HepG2 (cell line): Measurements from ENCODE around the gene TMEM270. TPM values are rescaled to one million over a fixed set of nuclear protein-coding genes. Genes with fewer than 3 reads are reported as not detected.
"Not testable (repeated sequence)": the region's sequence is repeated elsewhere in the genome, so short reads cannot be mapped to it uniquely, and the experiment has no call there.

Source experiments
- ATAC-seq: fragments of 200-7000 bp; cut with Tn5 transposase; 3 replicates; pipeline ENCODE4 v1.9.1; 2020; ENCODE audit warnings: mild to moderate bottlenecking, moderate library complexity
- BruUV-seq: library from RNA; stranded (reverse); fragments of 400-500 nt; replicated peaks from 2 replicates; lab custom pipeline; 2021; lab: Mats Ljungman, UMichigan
- CTCF ChIA-PET: fragments of 300-600 bp; formaldehyde crosslinking; extraction: SDS; loops from one replicate; lab custom pipeline; 2021; ENCODE audit warnings: low total read pairs, inconsistent platforms, low intra/inter-chr PET ratio; lab: Yijun Ruan, JAX
- POLR2A ChIA-PET: fragments of 350-600 bp; sonication (Branson Sonifier 250); formaldehyde crosslinking; loops from one replicate; lab custom pipeline; 2020; ENCODE audit warnings: antibody characterized with exemption, inconsistent platforms; lab: Yijun Ruan, JAX
- DNase-seq: peaks from one replicate; pipeline ENCODE4 v3.0.0-alpha.2; 2015; ENCODE audit warnings: low spot score
- FAIRE-seq: peaks from 3 replicates; lab custom pipeline; 2011; peaks lifted over from hg19 to GRCh38; lab: Jason Lieb, UNC
- H2AFZ ChIP-seq: one replicate; pipeline ENCODE4 v1.6.1; 2011; ENCODE audit warnings: low read length, inconsistent platforms
- H3K27ac ChIP-seq: fragments of 300-600 bp; 3 replicates; pipeline ENCODE4 v1.8.0; 2011; ENCODE audit warnings: mixed run types, mild to moderate bottlenecking, mixed read lengths, low read length, inconsistent platforms; ENCODE audit not compliant: insufficient read depth; ENCODE audit errors: extremely low read length
- H3K27me3 ChIP-seq, 2 experiments: fragments of 200-600 bp in 1 of 2; 2 replicates in 1 of 2; 3 replicates in 1 of 2; pipeline versions ENCODE4 v1.6.0 to v1.8.0; 2011; ENCODE audit warnings: low read length in 2 of 2, mild to moderate bottlenecking in 2 of 2, moderate library complexity in 2 of 2, inconsistent platforms in 1 of 2; ENCODE audit not compliant: insufficient read depth in 2 of 2, control insufficient read depth in 1 of 2
- H3K36me3 ChIP-seq, 2 experiments: fragments of 200-600 bp in 1 of 2; replicated peaks in 1 of 2; 2 replicates in 1 of 2; 3 replicates in 1 of 2; pipeline versions ENCODE4 v1.5.1 to v1.8.0; 2011; ENCODE audit warnings: low read length in 2 of 2, inconsistent platforms in 1 of 2; ENCODE audit not compliant: insufficient read depth in 2 of 2, control insufficient read depth in 1 of 2
- H3K4me1 ChIP-seq: 2 replicates; pipeline ENCODE4 v1.5.1; 2012; ENCODE audit warnings: low read length, inconsistent platforms; ENCODE audit not compliant: insufficient read depth
- H3K4me2 ChIP-seq: 2 replicates; pipeline ENCODE4 v1.6.0; 2011; ENCODE audit warnings: low read depth, low read length, inconsistent platforms
- H3K4me3 ChIP-seq, 3 experiments: fragments of 200-600 bp in 1 of 3; sonication (generic), shearing (Covaris generic) in 1 of 3; replicated peaks in 1 of 3; 2 replicates each; pipeline ENCODE4 v1.5.1; 2011 to 2016; ENCODE audit warnings: low read length in 3 of 3, inconsistent platforms in 2 of 3, low read depth in 2 of 3, mild to moderate bottlenecking in 2 of 3, control low read depth in 1 of 3, mixed read lengths in 1 of 3; ENCODE audit not compliant: insufficient read depth in 1 of 3
- H3K79me2 ChIP-seq: one replicate; pipeline ENCODE4 v1.6.1; 2011; ENCODE audit warnings: low read length, inconsistent platforms; ENCODE audit not compliant: insufficient read depth
- H3K9ac ChIP-seq: 2 replicates; pipeline ENCODE4 v1.6.0; 2011; ENCODE audit warnings: mild to moderate bottlenecking, low read depth, low read length, inconsistent platforms; ENCODE audit not compliant: insufficient read depth
- H3K9me3 ChIP-seq: 2 replicates; pipeline ENCODE4 v1.5.1; 2012; ENCODE audit warnings: mild to moderate bottlenecking, low read length
- H4K20me1 ChIP-seq: 2 replicates; pipeline ENCODE4 v1.6.0; 2011; ENCODE audit warnings: inconsistent platforms, mild to moderate bottlenecking, low read length, moderate library complexity; ENCODE audit not compliant: insufficient read depth
- ARNT ChIP-seq: fragments of 450-650 bp; IDR thresholded peaks from 2 replicates; pipeline ENCODE4 v1.6.1; 2017
- CEBPG ChIP-seq: IDR thresholded peaks from 2 replicates; pipeline ENCODE4 v1.6.1; 2016
- FOXP1 ChIP-seq, 2 experiments: fragments of 450-650 bp in 1 of 2; IDR thresholded peaks; 2 replicates each; pipeline ENCODE4 v1.6.1; 2017 to 2018; ENCODE audit warnings: antibody characterized with exemption in 1 of 2
- GABPA ChIP-seq, 2 experiments: IDR thresholded peaks; 2 replicates each; pipeline ENCODE4 v1.6.1; 2011 to 2016; ENCODE audit warnings: low read depth in 2 of 2, low read length in 1 of 2, missing biosample characterization in 1 of 2, missing genetic modification characterization in 1 of 2
- IKZF5 ChIP-seq: IDR thresholded peaks from 2 replicates; pipeline ENCODE4 v1.6.1; 2018; ENCODE audit warnings: missing genetic modification reagents, mild to moderate bottlenecking, missing compliant biosample characterization
- KMT2A ChIP-seq: sonication (generic); formaldehyde crosslinking; IDR thresholded peaks from 2 replicates; pipeline ENCODE4 v1.4.0; 2020; ENCODE audit warnings: missing genetic modification reagents
- LCORL ChIP-seq, 2 experiments: fragments of 450-650 bp in 1 of 2; sonication (generic) in 1 of 2; formaldehyde crosslinking in 1 of 2; IDR thresholded peaks; 2 replicates each; pipeline versions ENCODE4 v1.5.0 to v1.6.1; 2017 to 2020; ENCODE audit warnings: antibody characterized with exemption in 1 of 2, missing genetic modification reagents in 1 of 2
- NRL ChIP-seq: sonication (generic); formaldehyde crosslinking; IDR thresholded peaks from 2 replicates; pipeline ENCODE4 v1.5.0; 2020; ENCODE audit warnings: missing genetic modification reagents, mild to moderate bottlenecking, moderate library complexity, borderline replicate concordance
- SAFB2 ChIP-seq: sonication (generic); formaldehyde crosslinking; IDR thresholded peaks from 2 replicates; pipeline ENCODE4 v1.5.1; 2020; ENCODE audit warnings: missing genetic modification reagents, low read depth, mild to moderate bottlenecking, borderline replicate concordance
- SOX6 ChIP-seq, 2 experiments: fragments of 450-650 bp in 1 of 2; sonication (generic) in 1 of 2; formaldehyde crosslinking in 1 of 2; IDR thresholded peaks; 2 replicates each; pipeline versions ENCODE4 v1.4.0 to v1.6.1; 2017 to 2020; ENCODE audit warnings: antibody characterized with exemption in 1 of 2, mild to moderate bottlenecking in 1 of 2, missing genetic modification reagents in 1 of 2
- TCF7 ChIP-seq: sonication (generic); IDR thresholded peaks from 2 replicates; pipeline ENCODE4 v1.6.1; 2016; ENCODE audit warnings: antibody characterized with exemption, low read depth
- YEATS4 ChIP-seq: sonication (generic); formaldehyde crosslinking; IDR thresholded peaks from 2 replicates; pipeline ENCODE4 v1.4.0; 2020; ENCODE audit warnings: missing genetic modification reagents, borderline replicate concordance
- ZKSCAN8 ChIP-seq: IDR thresholded peaks from 2 replicates; pipeline ENCODE4 v1.6.1; 2016; ENCODE audit warnings: borderline replicate concordance, missing genetic modification reagents, missing compliant biosample characterization
- ZNF138 ChIP-seq: sonication (generic); formaldehyde crosslinking; IDR thresholded peaks from 2 replicates; pipeline ENCODE4 v1.5.0; 2020; ENCODE audit warnings: mild to moderate bottlenecking, low read depth, missing genetic modification reagents
- ZNF331 ChIP-seq: sonication (generic); formaldehyde crosslinking; IDR thresholded peaks from 2 replicates; pipeline ENCODE4 v1.4.0; 2020; ENCODE audit warnings: missing genetic modification reagents
- ZNF607 ChIP-seq: sonication (generic); formaldehyde crosslinking; IDR thresholded peaks from 2 replicates; pipeline ENCODE4 v1.5.1; 2020; ENCODE audit warnings: missing genetic modification reagents, mild to moderate bottlenecking, borderline replicate concordance
- ZNF816 ChIP-seq: sonication (generic); formaldehyde crosslinking; IDR thresholded peaks from 2 replicates; pipeline ENCODE4 v1.8.0; 2022; ENCODE audit warnings: missing genetic modification reagents, mild to moderate bottlenecking, borderline replicate concordance
- ZSCAN20 ChIP-seq: sonication (generic); formaldehyde crosslinking; IDR thresholded peaks from 2 replicates; pipeline ENCODE4 v1.4.0; 2020; ENCODE audit warnings: missing genetic modification reagents, mild to moderate bottlenecking, borderline replicate concordance
- WGBS: methylation state at CpG from one replicate; pipeline ENCODE4 v1.1.6; 2017; ENCODE audit warnings: low lambda C conversion rate; 5-methylcytosine and 5-hydroxymethylcytosine counted together
- in situ Hi-C: cut with HindIII; loops from 2 replicates; pipeline ENCODE4 v1.10.0; 2017; ENCODE audit warnings: low pct_unique_long_range_greater_than_20kb; ENCODE audit not compliant: extremely low pct_ligation_motif_present
- intact Hi-C: fragments of 100-400 bp; cut with micrococcal nuclease; formaldehyde crosslinking; loops from one replicate; pipeline ENCODE4 v1.10.0; 2022; ENCODE audit not compliant: unreplicated experiment
- polyA plus RNA-seq, 8 experiments: library from polyadenylated mRNA; depleted of rRNA in 3 of 8; stranded (reverse) in 7 of 8; unstranded in 1 of 8; fragments of >200 nt; fragmentation: Illumina TruSeq in 4 of 8; extraction: Trizol in 4 of 8; gene quantifications; 2 replicates each; pipeline versions ENCODE4 v1.2.1 to v1.2.3, GENCODE V29; 2011 to 2016; ENCODE audit warnings: low read depth in 4 of 8, missing spikeins in 1 of 8, mixed read lengths in 1 of 8; ENCODE audit not compliant: insufficient read depth in 1 of 8
- total RNA-seq, 5 experiments: library from RNA; depleted of rRNA; stranded (reverse); fragments of >200 nt; fragmentation: Illumina TruSeq; extraction: Trizol; gene quantifications; 2 replicates each; pipeline ENCODE4 v1.2.3, GENCODE V29; 2016; ENCODE audit warnings: low read depth in 1 of 5

The TMEM270 gene
- total and polyA plus RNA-seq, 2 of the 13 experiments (the other 11 are each of a cell fraction or from before 2014, with no cell fraction given): not detected

- ATAC-seq (no peak), FAIRE-seq (no peak), DNase-seq (no peak)
- Histone ChIP-seq H3K27me3 (no peaks in the 10 kb centered on the region; a peak in 1 of 5 replicates), H3K79me2 (peaks cover 12% of the 10 kb centered on the region), H3K36me3 (no peaks in the 10 kb centered on the region), H3K4me1 (peaks cover 55% of the 10 kb centered on the region), H3K27ac (no peak overlapping the region), H3K9me3 (no peaks in the 10 kb centered on the region), H3K4me3 (no peak overlapping the region), H4K20me1 (no peaks in the 10 kb centered on the region), H2AFZ (no peak overlapping the region), H3K9ac (no peak overlapping the region), H3K4me2 (no peak overlapping the region)
- ChIA-PET POLR2A (interaction anchor here (5.5 kb wide), 1 partner anchor 7 kb away, joined by 55 read pairs; the partner anchor contains the start of gene METTL27), CTCF (no interaction called here)
- no TSS peak for BruUV-seq
- intact Hi-C loops: no loop called here
- in situ Hi-C loops: no loop called here
- 100% methylated on average over 10 of the region's 11 CpGs for WGBS
- TF ChIP-seq ZNF607 (no peak), GABPA (IDR thresholded peaks at IDR 0.05; ENCODE audit: low read depth, low read length) (no peak), GABPA (CRISPR knock-in tag; IDR thresholded peaks at IDR 0.05; ENCODE audit: low read depth) (no peak), CEBPG (CRISPR knock-in tag) (no peak), SAFB2 (no peak), NRL (no peak), ZKSCAN8 (CRISPR knock-in tag) (no peak), ZNF816 (CRISPR knock-in tag) (no peak), TCF7 (no peak), FOXP1 (IDR thresholded peaks at IDR 0.05) (no peak), FOXP1 (CRISPR knock-in tag; IDR thresholded peaks at IDR 0.05) (no peak), LCORL (IDR thresholded peaks at IDR 0.05) (no peak), LCORL (CRISPR knock-in tag; IDR thresholded peaks at IDR 0.05) (no peak), ZNF138 (no peak), KMT2A (CRISPR knock-in tag) (no peak), IKZF5 (CRISPR knock-in tag) (no peak), SOX6 (IDR thresholded peaks at IDR 0.05) (no peak), SOX6 (CRISPR knock-in tag; IDR thresholded peaks at IDR 0.05) (no peak), YEATS4 (no peak), ARNT (no peak), ZSCAN20 (CRISPR knock-in tag) (no peak), ZNF331 (CRISPR knock-in tag) (no peak)
Measured at GRCh38 chr7:73834626-73835191, 26.2 kb upstream of the TMEM270 start.

- H3K9ac ChIP-seq, intact Hi-C loops, H4K20me1 ChIP-seq, FAIRE-seq, POLR2A ChIA-PET, H2AFZ ChIP-seq, in situ Hi-C loops, H3K27ac ChIP-seq, H3K79me2 ChIP-seq, H3K36me3 ChIP-seq, H3K27me3 ChIP-seq, ATAC-seq, H3K9me3 ChIP-seq, CTCF ChIA-PET, H3K4me2 ChIP-seq, DNase-seq, BruUV-seq, H3K4me3 ChIP-seq: not testable (repeated sequence)
- peaks cover 64% of the 10 kb centered on the region for H3K4me1 ChIP-seq
Measured at GRCh38 chr7:73837167-73837566, 23.8 kb upstream of the TMEM270 start.
